Measurements from ENCODE around the gene MDN1.
"Not testable (repeated sequence)": the region's sequence is repeated elsewhere in the genome, so short reads cannot be mapped to it uniquely, and the experiment has no call there.

The MDN1 gene

GRCh38 chr6:89786970-89787369 is 32.6 kb downstream of the MDN1 start:
- Histone ChIP-seq H3K27me3 (ENCODE audit: control insufficient read depth in 1 of 2, insufficient read depth in 2 of 2, low read length in 2 of 2) (no peaks in the 10 kb centered on the region), H3K27ac (ENCODE audit: low read depth, low read length) (no peak overlapping the region), H3K4me1 (ENCODE audit: insufficient read depth, low read length) (no peaks in the 10 kb centered on the region), H3K4me3 (ENCODE audit: low read depth in 1 of 2, low read length in 2 of 2) (no peak overlapping the region), H3K9ac (ENCODE audit: low read length) (no peak overlapping the region), H3K9me3 (ENCODE audit: low read length) (no peaks in the 10 kb centered on the region), H3K36me3 (ENCODE audit: insufficient read depth, low read length) (peaks cover 39% of the 10 kb centered on the region)

GRCh38 chr6:89784838-89785237 is 34.8 kb downstream of the MDN1 start:
- Histone ChIP-seq H3K36me3 (ENCODE audit: insufficient read depth, low read length) (peaks cover 43% of the 10 kb centered on the region), H3K9ac (ENCODE audit: low read length) (no peak overlapping the region), H3K9me3 (ENCODE audit: low read length) (no peaks in the 10 kb centered on the region), H3K4me1 (ENCODE audit: insufficient read depth, low read length) (no peaks in the 10 kb centered on the region), H3K27me3 (ENCODE audit: control insufficient read depth in 1 of 2, insufficient read depth in 2 of 2, low read length in 2 of 2) (no peaks in the 10 kb centered on the region), H3K27ac (ENCODE audit: low read depth, low read length) (no peak overlapping the region), H3K4me3 (ENCODE audit: low read depth in 1 of 2, low read length in 2 of 2) (no peak overlapping the region)

GRCh38 chr6:89783293-89783692 is 36.3 kb downstream of the MDN1 start:
- H3K27me3 ChIP-seq (ENCODE audit: control insufficient read depth in 1 of 2, insufficient read depth in 2 of 2, low read length in 2 of 2); H3K4me1 ChIP-seq (ENCODE audit: insufficient read depth, low read length); H3K4me3 ChIP-seq (ENCODE audit: low read depth in 1 of 2, low read length in 2 of 2); H3K9me3 ChIP-seq (ENCODE audit: low read length); H3K9ac ChIP-seq (ENCODE audit: low read length); H3K27ac ChIP-seq (ENCODE audit: low read depth, low read length): not testable (repeated sequence)
- peaks cover 30% of the 10 kb centered on the region for H3K36me3 ChIP-seq (ENCODE audit: insufficient read depth, low read length)

GRCh38 chr6:89782222-89782621 is 37.4 kb downstream of the MDN1 start:
- Histone ChIP-seq H3K27me3 (ENCODE audit: control insufficient read depth in 1 of 2, insufficient read depth in 2 of 2, low read length in 2 of 2) (no peaks in the 10 kb centered on the region), H3K36me3 (ENCODE audit: insufficient read depth, low read length) (peaks cover 20% of the 10 kb centered on the region), H3K27ac (ENCODE audit: low read depth, low read length) (no peak overlapping the region), H3K4me3 (ENCODE audit: low read depth in 1 of 2, low read length in 2 of 2) (no peak overlapping the region), H3K9me3 (ENCODE audit: low read length) (no peaks in the 10 kb centered on the region), H3K9ac (ENCODE audit: low read length) (no peak overlapping the region), H3K4me1 (ENCODE audit: insufficient read depth, low read length) (no peaks in the 10 kb centered on the region)

- Histone ChIP-seq H3K9ac (ENCODE audit: low read length) (no peak overlapping the region), H3K27me3 (ENCODE audit: control insufficient read depth in 1 of 2, insufficient read depth in 2 of 2, low read length in 2 of 2) (no peaks in the 10 kb centered on the region), H3K36me3 (ENCODE audit: insufficient read depth, low read length) (peaks cover 14% of the 10 kb centered on the region), H3K9me3 (ENCODE audit: low read length) (no peaks in the 10 kb centered on the region), H3K4me3 (ENCODE audit: low read depth in 1 of 2, low read length in 2 of 2) (no peak overlapping the region), H3K4me1 (ENCODE audit: insufficient read depth, low read length) (no peaks in the 10 kb centered on the region), H3K27ac (ENCODE audit: low read depth, low read length) (no peak overlapping the region)
Observed at GRCh38 chr6:89781070-89782034, 38.2 kb downstream of the MDN1 start.

- no peak overlapping the region for H3K27ac ChIP-seq (ENCODE audit: low read depth, low read length)
- H3K27me3 ChIP-seq (ENCODE audit: control insufficient read depth in 1 of 2, insufficient read depth in 2 of 2, low read length in 2 of 2), result no peaks in the 10 kb centered on the region
- no peak overlapping the region for H3K4me3 ChIP-seq (ENCODE audit: low read depth in 1 of 2, low read length in 2 of 2)
- H3K36me3 ChIP-seq (ENCODE audit: insufficient read depth, low read length), result peaks cover 19% of the 10 kb centered on the region
- H3K9ac ChIP-seq (ENCODE audit: low read length), result no peak overlapping the region
- H3K4me1 ChIP-seq (ENCODE audit: insufficient read depth, low read length), result no peaks in the 10 kb centered on the region
- no peaks in the 10 kb centered on the region for H3K9me3 ChIP-seq (ENCODE audit: low read length)
Observed at GRCh38 chr6:89777455-89777854, 42.1 kb downstream of the MDN1 start.

GRCh38 chr6:89776583-89777233 is 42.9 kb downstream of the MDN1 start:
- no peak overlapping the region for H3K27ac ChIP-seq (ENCODE audit: low read depth, low read length)
- no peaks in the 10 kb centered on the region for H3K27me3 ChIP-seq (ENCODE audit: control insufficient read depth in 1 of 2, insufficient read depth in 2 of 2, low read length in 2 of 2)
- no peaks in the 10 kb centered on the region for H3K9me3 ChIP-seq (ENCODE audit: low read length)
- H3K9ac ChIP-seq (ENCODE audit: low read length), result no peak overlapping the region
- H3K36me3 ChIP-seq (ENCODE audit: insufficient read depth, low read length), result peaks cover 19% of the 10 kb centered on the region
- H3K4me3 ChIP-seq (ENCODE audit: low read depth in 1 of 2, low read length in 2 of 2), result no peak overlapping the region
- no peaks in the 10 kb centered on the region for H3K4me1 ChIP-seq (ENCODE audit: insufficient read depth, low read length)

GRCh38 chr6:89775150-89775549 is 44.4 kb downstream of the MDN1 start:
- no peaks in the 10 kb centered on the region for H3K4me1 ChIP-seq (ENCODE audit: insufficient read depth, low read length)
- no peak overlapping the region for H3K9ac ChIP-seq (ENCODE audit: low read length)
- no peaks in the 10 kb centered on the region for H3K9me3 ChIP-seq (ENCODE audit: low read length)
- peaks cover 19% of the 10 kb centered on the region for H3K36me3 ChIP-seq (ENCODE audit: insufficient read depth, low read length)
- H3K27ac ChIP-seq (ENCODE audit: low read depth, low read length), result no peak overlapping the region
- no peaks in the 10 kb centered on the region for H3K27me3 ChIP-seq (ENCODE audit: control insufficient read depth in 1 of 2, insufficient read depth in 2 of 2, low read length in 2 of 2)
- H3K4me3 ChIP-seq (ENCODE audit: low read depth in 1 of 2, low read length in 2 of 2), result no peak overlapping the region

GRCh38 chr6:89769572-89769971 is 50.0 kb downstream of the MDN1 start:
- Histone ChIP-seq H3K27ac (ENCODE audit: low read depth, low read length) (no peak overlapping the region), H3K4me1 (ENCODE audit: insufficient read depth, low read length) (no peaks in the 10 kb centered on the region), H3K9me3 (ENCODE audit: low read length) (no peaks in the 10 kb centered on the region), H3K4me3 (ENCODE audit: low read depth in 1 of 2, low read length in 2 of 2) (no peak overlapping the region), H3K27me3 (ENCODE audit: control insufficient read depth in 1 of 2, insufficient read depth in 2 of 2, low read length in 2 of 2) (no peaks in the 10 kb centered on the region), H3K9ac (ENCODE audit: low read length) (no peak overlapping the region), H3K36me3 (ENCODE audit: insufficient read depth, low read length) (peaks cover 20% of the 10 kb centered on the region)

GRCh38 chr6:89768324-89768723 is 51.3 kb downstream of the MDN1 start:
- no peak overlapping the region for H3K27ac ChIP-seq (ENCODE audit: low read depth, low read length)
- H3K4me3 ChIP-seq (ENCODE audit: low read depth in 1 of 2, low read length in 2 of 2), result no peak overlapping the region
- H3K4me1 ChIP-seq (ENCODE audit: insufficient read depth, low read length), result no peaks in the 10 kb centered on the region
- peaks cover 24% of the 10 kb centered on the region for H3K36me3 ChIP-seq (ENCODE audit: insufficient read depth, low read length)
- H3K27me3 ChIP-seq (ENCODE audit: control insufficient read depth in 1 of 2, insufficient read depth in 2 of 2, low read length in 2 of 2), result no peaks in the 10 kb centered on the region
- no peak overlapping the region for H3K9ac ChIP-seq (ENCODE audit: low read length)
- H3K9me3 ChIP-seq (ENCODE audit: low read length), result no peaks in the 10 kb centered on the region

- Histone ChIP-seq H3K27me3 (ENCODE audit: control insufficient read depth in 1 of 2, insufficient read depth in 2 of 2, low read length in 2 of 2) (no peaks in the 10 kb centered on the region), H3K9me3 (ENCODE audit: low read length) (no peaks in the 10 kb centered on the region), H3K4me3 (ENCODE audit: low read depth in 1 of 2, low read length in 2 of 2) (no peak overlapping the region), H3K4me1 (ENCODE audit: insufficient read depth, low read length) (no peaks in the 10 kb centered on the region), H3K36me3 (ENCODE audit: insufficient read depth, low read length) (peaks cover 12% of the 10 kb centered on the region), H3K27ac (ENCODE audit: low read depth, low read length) (no peak overlapping the region), H3K9ac (ENCODE audit: low read length) (no peak overlapping the region)
Observed at GRCh38 chr6:89763550-89763949, 56.0 kb downstream of the MDN1 start.

Measured in muscle layer of colon (tissue), 2 donors.